ENCODE data around the gene SAE1.
A peak's percentile ranks its signal among the peaks of the same experiment; 100 is the strongest.

DNA sequence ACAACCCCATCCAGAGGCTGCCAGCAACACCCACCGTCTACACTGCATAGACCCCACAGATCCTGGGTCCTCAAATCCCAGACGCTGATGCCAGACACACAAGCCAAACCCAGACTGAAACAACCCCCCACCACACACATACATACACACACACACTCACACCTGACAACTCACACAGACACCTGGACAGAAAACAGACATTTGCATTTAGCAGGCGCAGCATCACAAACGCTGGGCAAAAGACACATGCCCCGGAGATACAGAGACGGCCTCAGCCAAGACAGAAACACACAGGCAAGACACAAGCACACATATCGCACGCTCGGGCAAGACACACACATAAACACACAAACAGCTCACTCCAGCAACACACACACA is 99.0 kb downstream of the SAE1 start:
- TF ChIP-seq, protein P1, sequence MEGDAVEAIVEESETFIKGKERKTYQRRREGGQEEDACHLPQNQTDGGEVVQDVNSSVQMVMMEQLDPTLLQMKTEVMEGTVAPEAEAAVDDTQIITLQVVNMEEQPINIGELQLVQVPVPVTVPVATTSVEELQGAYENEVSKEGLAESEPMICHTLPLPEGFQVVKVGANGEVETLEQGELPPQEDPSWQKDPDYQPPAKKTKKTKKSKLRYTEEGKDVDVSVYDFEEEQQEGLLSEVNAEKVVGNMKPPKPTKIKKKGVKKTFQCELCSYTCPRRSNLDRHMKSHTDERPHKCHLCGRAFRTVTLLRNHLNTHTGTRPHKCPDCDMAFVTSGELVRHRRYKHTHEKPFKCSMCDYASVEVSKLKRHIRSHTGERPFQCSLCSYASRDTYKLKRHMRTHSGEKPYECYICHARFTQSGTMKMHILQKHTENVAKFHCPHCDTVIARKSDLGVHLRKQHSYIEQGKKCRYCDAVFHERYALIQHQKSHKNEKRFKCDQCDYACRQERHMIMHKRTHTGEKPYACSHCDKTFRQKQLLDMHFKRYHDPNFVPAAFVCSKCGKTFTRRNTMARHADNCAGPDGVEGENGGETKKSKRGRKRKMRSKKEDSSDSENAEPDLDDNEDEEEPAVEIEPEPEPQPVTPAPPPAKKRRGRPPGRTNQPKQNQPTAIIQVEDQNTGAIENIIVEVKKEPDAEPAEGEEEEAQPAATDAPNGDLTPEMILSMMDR (IDR thresholded peaks at IDR 0.05): no peak
- peak in 1 of 2 donors; percentile 28 for TF ChIP-seq POLR2A (IDR thresholded peaks at IDR 0.05)
